HG02763 (cell line): ENCODE data around the gene TRMT10B.
A peak's percentile ranks its signal among the peaks of the same experiment; 100 is the strongest.

Experiments
- ATAC-seq: cut with Tn5 transposase; IDR thresholded peaks from one replicate; pipeline ENCODE4 v1.9.1; 2021; ENCODE audit warnings: mild to moderate bottlenecking, moderate library complexity; ENCODE audit not compliant: unreplicated experiment

TRMT10B gene

GRCh38 chr9:37753489-37754190 is at the start of gene TRMT10B:
Gene TRMT10B (plus strand): TSS chr9:37753805. CDS start chr9:37761932, 8,127 bp downstream.
- ATAC-seq = peak; percentile 90

GRCh38 chr9:37705787-37706186 is 47.8 kb upstream of the TRMT10B start:
- ATAC-seq = no peak

- no peak for ATAC-seq
Observed at GRCh38 chr9:37706290-37706689, 47.3 kb upstream of the TRMT10B start.

GRCh38 chr9:37707748-37708147 is 45.9 kb upstream of the TRMT10B start:
- no peak for ATAC-seq

- ATAC-seq = no peak
Observed at GRCh38 chr9:37710046-37710445, 43.6 kb upstream of the TRMT10B start.

GRCh38 chr9:37715260-37715659 is 38.3 kb upstream of the TRMT10B start:
- ATAC-seq = no peak

GRCh38 chr9:37715991-37716505 is 37.6 kb upstream of the TRMT10B start:
- no peak for ATAC-seq

- no peak for ATAC-seq
Observed at GRCh38 chr9:37719526-37719925, 34.1 kb upstream of the TRMT10B start.

GRCh38 chr9:37727013-37727412 is 26.6 kb upstream of the TRMT10B start:
- ATAC-seq = no peak

GRCh38 chr9:37729499-37729898 is 24.1 kb upstream of the TRMT10B start:
- ATAC-seq = no peak

- no peak for ATAC-seq
Observed at GRCh38 chr9:37730256-37730655, 23.3 kb upstream of the TRMT10B start.

GRCh38 chr9:37730839-37731238 is 22.8 kb upstream of the TRMT10B start:
- ATAC-seq = no peak

GRCh38 chr9:37732086-37732741 is 21.4 kb upstream of the TRMT10B start:
- ATAC-seq = no peak

GRCh38 chr9:37732952-37733351 is 20.7 kb upstream of the TRMT10B start:
- ATAC-seq = no peak

GRCh38 chr9:37739222-37739621 is 14.4 kb upstream of the TRMT10B start:
- ATAC-seq = no peak

GRCh38 chr9:37740128-37740527 is 13.5 kb upstream of the TRMT10B start:
- no peak for ATAC-seq

- no peak for ATAC-seq
Observed at GRCh38 chr9:37740631-37741328, 12.8 kb upstream of the TRMT10B start.

- ATAC-seq = no peak
Observed at GRCh38 chr9:37745970-37746369, 7.6 kb upstream of the TRMT10B start.

- no peak for ATAC-seq
Observed at GRCh38 chr9:37746448-37747270, 6.9 kb upstream of the TRMT10B start.

- no peak for ATAC-seq
Observed at GRCh38 chr9:37747271-37747753, 6.3 kb upstream of the TRMT10B start.

GRCh38 chr9:37749129-37749528 is 4.5 kb upstream of the TRMT10B start:
- ATAC-seq = no peak
